Endothelial cell of umbilical vein (primary cell): ENCODE results near the gene TCF7. TPM values are rescaled to one million over a fixed set of nuclear protein-coding genes. Genes with fewer than 3 reads are reported as not detected.

Source experiments
- BruUV-seq: library from RNA; stranded (reverse); fragments of 400-500 nt; replicated peaks from 2 replicates; lab custom pipeline; 2021; lab: Mats Ljungman, UMichigan
- CTCF ChIA-PET: fragments of 300-600, 350-600 bp; sonication (Branson Sonifier 250); formaldehyde crosslinking; loops from one replicate; lab custom pipeline; 2021; ENCODE audit warnings: antibody characterized with exemption, inconsistent platforms; lab: Charles Lee
- POLR2A ChIA-PET: fragments of 300-600, 350-600 bp; sonication (Branson Sonifier 250); formaldehyde crosslinking; loops from one replicate; lab custom pipeline; 2021; ENCODE audit warnings: antibody characterized with exemption, inconsistent platforms; lab: Charles Lee
- DNase-seq: peaks from one replicate; pipeline ENCODE4 v3.0.0-alpha.2; 2011; ENCODE audit warnings: low read depth, low spot score
- FAIRE-seq: peaks from 2 replicates; lab custom pipeline; 2011; peaks lifted over from hg19 to GRCh38; lab: Jason Lieb, UNC
- H2AFZ ChIP-seq: 2 replicates; pipeline ENCODE4 v1.6.0; 2012; ENCODE audit warnings: low read depth, low read length, control low read depth, inconsistent platforms
- H3K27ac ChIP-seq: 2 replicates; pipeline ENCODE4 v1.5.1; 2011; ENCODE audit warnings: low read depth, mild to moderate bottlenecking, control low read depth, low read length, moderate library complexity; ENCODE audit not compliant: insufficient read depth
- H3K27me3 ChIP-seq, 2 experiments: 2 replicates each; pipeline versions ENCODE4 v1.6.0 to v1.6.1; 2011; ENCODE audit warnings: low read length in 2 of 2, mixed read lengths in 1 of 2; ENCODE audit not compliant: control insufficient read depth in 2 of 2, insufficient read depth in 2 of 2
- H3K36me3 ChIP-seq, 2 experiments: 2 replicates in 1 of 2; 3 replicates in 1 of 2; pipeline ENCODE4 v1.5.1; 2011; ENCODE audit warnings: low read length in 2 of 2, mild to moderate bottlenecking in 1 of 2, moderate library complexity in 1 of 2; ENCODE audit not compliant: control insufficient read depth in 2 of 2, insufficient read depth in 2 of 2; ENCODE audit errors: extremely low read depth in 1 of 2
- H3K4me1 ChIP-seq: 3 replicates; pipeline ENCODE4 v1.5.1; 2011; ENCODE audit warnings: mild to moderate bottlenecking, low read length; ENCODE audit not compliant: control insufficient read depth, insufficient read depth; ENCODE audit errors: extremely low read depth
- H3K4me2 ChIP-seq: 2 replicates; pipeline ENCODE4 v1.6.1; 2011; ENCODE audit warnings: low read length, control low read depth, mixed read lengths; ENCODE audit not compliant: insufficient read depth
- H3K4me3 ChIP-seq, 3 experiments: fragments of 200-600 bp in 1 of 3; sonication (generic), shearing (Covaris generic) in 1 of 3; replicated peaks in 1 of 3; 2 replicates each; pipeline ENCODE4 v1.5.1; 2011 to 2016; ENCODE audit warnings: control low read depth in 3 of 3, low read length in 3 of 3, mild to moderate bottlenecking in 2 of 3, inconsistent platforms in 1 of 3, low read depth in 1 of 3, moderate library complexity in 1 of 3; ENCODE audit not compliant: insufficient read depth in 1 of 3
- H3K79me2 ChIP-seq: 2 replicates; pipeline ENCODE4 v1.6.0; 2012; ENCODE audit warnings: low read length, inconsistent platforms; ENCODE audit not compliant: control insufficient read depth, insufficient read depth
- H3K9ac ChIP-seq: replicated peaks from 2 replicates; pipeline ENCODE3; 2011; ENCODE audit warnings: low read length, control low read depth; ENCODE audit not compliant: insufficient read depth; ENCODE audit errors: extremely low read depth
- H3K9me1 ChIP-seq: replicated peaks from 3 replicates; pipeline ENCODE4 v1.6.0; 2011; ENCODE audit warnings: mild to moderate bottlenecking, low read length; ENCODE audit not compliant: control insufficient read depth, insufficient read depth; ENCODE audit errors: extremely low read depth
- H3K9me3 ChIP-seq: replicated peaks from 2 replicates; pipeline ENCODE4 v1.5.1; 2012; ENCODE audit warnings: low read length, inconsistent platforms; ENCODE audit not compliant: control insufficient read depth, insufficient read depth
- H4K20me1 ChIP-seq: replicated peaks from 2 replicates; pipeline ENCODE3; 2011; ENCODE audit warnings: mild to moderate bottlenecking, low read length; ENCODE audit not compliant: control insufficient read depth, insufficient read depth; ENCODE audit errors: extremely low read depth
- EZH2 ChIP-seq: IDR thresholded peaks from 2 replicates; pipeline ENCODE4 v1.6.1; 2012; ENCODE audit warnings: borderline replicate concordance, low read depth, mild to moderate bottlenecking, moderate library complexity, low read length, inconsistent platforms; ENCODE audit not compliant: severe bottlenecking
- FOS ChIP-seq: IDR thresholded peaks from 2 replicates; pipeline ENCODE4 v1.6.1; 2011; ENCODE audit warnings: mild to moderate bottlenecking, low read length, moderate library complexity, borderline replicate concordance; ENCODE audit not compliant: insufficient read depth
- GATA2 ChIP-seq: IDR thresholded peaks from 2 replicates; pipeline ENCODE4 v1.7.0; 2011; ENCODE audit warnings: low read depth, mild to moderate bottlenecking, moderate library complexity, mixed read lengths, low read length; ENCODE audit not compliant: insufficient read length, insufficient read depth
- JUN ChIP-seq: IDR thresholded peaks from 2 replicates; pipeline ENCODE4 v1.6.1; 2011; ENCODE audit warnings: borderline replicate concordance, low read depth; ENCODE audit not compliant: insufficient read length, insufficient read depth
- MYC ChIP-seq: IDR thresholded peaks from one replicate; pipeline ENCODE4 v1.6.1; 2011; ENCODE audit warnings: mild to moderate bottlenecking, low read depth, low read length
- POLR2A ChIP-seq: IDR thresholded peaks from 2 replicates; pipeline ENCODE4 v1.6.1; 2012; ENCODE audit warnings: low read depth, mild to moderate bottlenecking, control low read depth, low read length
- POLR2AphosphoS5 ChIP-seq: IDR thresholded peaks from 2 replicates; pipeline ENCODE4 v1.6.1; 2012; ENCODE audit warnings: low read depth, mild to moderate bottlenecking, control low read depth, low read length, moderate library complexity; ENCODE audit not compliant: insufficient read depth
- dilution Hi-C: fragments of 300-500 bp; cut with MboI; formaldehyde crosslinking; loops from one replicate; pipeline ENCODE4 v1.15.0; 2019; ENCODE audit warnings: low sequenced_read_pairs; ENCODE audit not compliant: extremely low pct_ligation_motif_present
- intact Hi-C: fragments of 100-400 bp; cut with micrococcal nuclease; formaldehyde crosslinking; loops from one replicate; pipeline ENCODE4 v1.10.0; 2022
- polyA plus RNA-seq, 4 experiments: library from polyadenylated mRNA; depleted of rRNA in 3 of 4; stranded (reverse) in 3 of 4; unstranded in 1 of 4; fragments of >200 nt; gene quantifications; 2 replicates each; pipeline versions ENCODE4 v1.2.1 to v1.2.3, GENCODE V29; 2011 to 2012; ENCODE audit warnings: missing spikeins in 1 of 4
- total RNA-seq: library from RNA; stranded (reverse); gene quantifications from 2 replicates; pipeline ENCODE4 v1.2.3, GENCODE V29; 2021
- TF ChIP-seq, protein P1 (sequence below), 2 donors: IDR thresholded peaks; 1 replicate in 1 of 2; 2 replicates in 1 of 2; pipeline ENCODE4 v1.5.1; 2011; ENCODE audit warnings: low read length in 2 of 2, mild to moderate bottlenecking in 2 of 2, moderate library complexity in 2 of 2, control low read depth in 1 of 2, inconsistent platforms in 1 of 2, low read depth in 1 of 2; ENCODE audit not compliant: insufficient read depth in 1 of 2; ENCODE audit errors: extremely low read depth in 1 of 2
- TF ChIP-seq, protein P2 (sequence below): IDR thresholded peaks from 2 replicates; pipeline ENCODE4 v1.6.1; 2011; ENCODE audit not compliant: insufficient read depth, insufficient read length

Gene TCF7
- total and polyA plus RNA-seq, 2 donors (not counting 3 experiments of a cell fraction or from before 2014, with no cell fraction given), result 1.8 to 2.5 TPM

DNA sequence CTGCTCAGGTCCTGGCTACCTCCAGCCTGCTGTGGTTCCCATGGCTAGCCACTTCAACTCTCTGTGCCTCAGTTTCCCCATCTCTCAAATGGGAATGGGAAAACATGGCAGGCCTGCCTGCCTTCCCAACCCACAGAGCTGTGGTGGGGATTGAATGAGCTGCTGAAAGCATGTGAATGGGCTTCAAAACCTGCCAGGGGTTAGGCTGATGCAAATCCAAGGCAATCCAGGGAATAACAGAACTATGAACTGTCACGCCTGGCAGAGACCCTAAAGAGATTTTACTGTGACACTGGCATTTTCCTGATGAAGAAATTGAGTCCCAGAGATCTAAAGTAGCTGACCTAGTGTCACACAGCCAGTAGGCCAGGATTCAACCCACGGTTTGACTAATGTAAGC, 29.9 kb upstream of the TCF7 start:
- FAIRE-seq (no peak), DNase-seq (no peak)
- Histone ChIP-seq H3K79me2 (no peaks in the 10 kb centered on the region), H3K27me3 (peaks cover 4 to 5% of the 10 kb centered on the region in 2 experiments), H3K9me3 (no peaks in the 10 kb centered on the region), H3K4me3 (no peak overlapping the region), H3K27ac (no peak overlapping the region), H3K36me3 (no peaks in the 10 kb centered on the region), H2AFZ (no peak overlapping the region), H3K9me1 (no peaks in the 10 kb centered on the region), H3K4me1 (no peaks in the 10 kb centered on the region), H4K20me1 (no peaks in the 10 kb centered on the region), H3K9ac (no peak overlapping the region), H3K4me2 (no peak overlapping the region)
- ChIA-PET CTCF (interaction anchor here (0.9 to 2.5 kb wide), 5 partner anchors 17 to 56 kb away, joined by 3 to 12 read pairs (median 3); no protein-coding TSS in a partner anchor), POLR2A (no interaction called here)
- no TSS peak for BruUV-seq
- intact Hi-C loops (no loop called here), dilution Hi-C loops (no loop called here)
- no peak for TF ChIP-seq POLR2AphosphoS5
- TF ChIP-seq, protein P1, sequence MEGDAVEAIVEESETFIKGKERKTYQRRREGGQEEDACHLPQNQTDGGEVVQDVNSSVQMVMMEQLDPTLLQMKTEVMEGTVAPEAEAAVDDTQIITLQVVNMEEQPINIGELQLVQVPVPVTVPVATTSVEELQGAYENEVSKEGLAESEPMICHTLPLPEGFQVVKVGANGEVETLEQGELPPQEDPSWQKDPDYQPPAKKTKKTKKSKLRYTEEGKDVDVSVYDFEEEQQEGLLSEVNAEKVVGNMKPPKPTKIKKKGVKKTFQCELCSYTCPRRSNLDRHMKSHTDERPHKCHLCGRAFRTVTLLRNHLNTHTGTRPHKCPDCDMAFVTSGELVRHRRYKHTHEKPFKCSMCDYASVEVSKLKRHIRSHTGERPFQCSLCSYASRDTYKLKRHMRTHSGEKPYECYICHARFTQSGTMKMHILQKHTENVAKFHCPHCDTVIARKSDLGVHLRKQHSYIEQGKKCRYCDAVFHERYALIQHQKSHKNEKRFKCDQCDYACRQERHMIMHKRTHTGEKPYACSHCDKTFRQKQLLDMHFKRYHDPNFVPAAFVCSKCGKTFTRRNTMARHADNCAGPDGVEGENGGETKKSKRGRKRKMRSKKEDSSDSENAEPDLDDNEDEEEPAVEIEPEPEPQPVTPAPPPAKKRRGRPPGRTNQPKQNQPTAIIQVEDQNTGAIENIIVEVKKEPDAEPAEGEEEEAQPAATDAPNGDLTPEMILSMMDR (IDR thresholded peaks at IDR 0.05; ENCODE audit: extremely low read depth in 1 of 2, insufficient read depth in 1 of 2, low read depth in 1 of 2, low read length in 2 of 2), result no peak
- TF ChIP-seq GATA2, result no peak

DNA sequence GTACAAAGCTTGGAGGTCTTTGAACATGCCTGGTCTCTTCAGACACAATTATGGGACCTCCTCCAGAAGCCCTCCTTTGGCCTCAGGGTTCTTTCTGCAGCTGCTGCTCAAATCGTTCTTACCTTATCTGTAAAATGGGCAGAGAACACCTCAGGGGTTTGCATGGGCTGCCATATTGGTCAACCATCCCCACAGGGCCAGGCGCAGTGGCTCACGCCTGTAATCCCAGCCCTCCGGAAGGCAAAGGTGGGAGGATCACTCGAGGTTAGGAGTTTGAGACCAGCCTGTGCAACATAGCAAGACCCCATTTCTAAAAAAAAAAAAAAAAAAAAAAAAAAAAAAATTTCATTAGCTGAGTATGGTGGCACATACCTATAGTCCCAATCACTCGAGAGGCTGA, 29.1 kb upstream of the TCF7 start:
- H3K36me3 ChIP-seq, result no peaks in the 10 kb centered on the region
- H3K9ac ChIP-seq, result no peak overlapping the region
- no peak for TF ChIP-seq POLR2AphosphoS5
- TF ChIP-seq, protein P1 (IDR thresholded peaks at IDR 0.05; ENCODE audit: extremely low read depth in 1 of 2, insufficient read depth in 1 of 2, low read depth in 1 of 2, low read length in 2 of 2), result no peak
- TF ChIP-seq MYC, result no peak
- TF ChIP-seq EZH2, result no peak
- no peak for TF ChIP-seq FOS
- no peak for TF ChIP-seq GATA2
- TF ChIP-seq, protein P2, sequence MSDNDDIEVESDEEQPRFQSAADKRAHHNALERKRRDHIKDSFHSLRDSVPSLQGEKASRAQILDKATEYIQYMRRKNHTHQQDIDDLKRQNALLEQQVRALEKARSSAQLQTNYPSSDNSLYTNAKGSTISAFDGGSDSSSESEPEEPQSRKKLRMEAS, result no peak
- no peak for TF ChIP-seq POLR2A
- TF ChIP-seq JUN, result no peak
- POLR2A ChIA-PET, result no interaction called here
- H3K4me1 ChIP-seq, result no peaks in the 10 kb centered on the region
- no TSS peak for BruUV-seq
- CTCF ChIA-PET, result interaction anchor here (0.9 to 2.5 kb wide), 2 partner anchors 46 to 55 kb away, joined by 3 to 12 read pairs; no protein-coding TSS in a partner anchor
- DNase-seq (no peak), FAIRE-seq (no peak)
- no peak overlapping the region for H3K27ac ChIP-seq
- H3K9me1 ChIP-seq, result no peaks in the 10 kb centered on the region
- intact Hi-C loops, result no loop called here
- dilution Hi-C loops, result no loop called here
- no peaks in the 10 kb centered on the region for H3K9me3 ChIP-seq
- peaks cover 4 to 5% of the 10 kb centered on the region in 2 experiments for H3K27me3 ChIP-seq
- no peak overlapping the region for H3K4me3 ChIP-seq
- H3K4me2 ChIP-seq, result no peak overlapping the region
- H2AFZ ChIP-seq, result no peak overlapping the region
- no peaks in the 10 kb centered on the region for H4K20me1 ChIP-seq
- H3K79me2 ChIP-seq, result no peaks in the 10 kb centered on the region
